ENCODE measurements around the gene SEMA4C.

DNA sequence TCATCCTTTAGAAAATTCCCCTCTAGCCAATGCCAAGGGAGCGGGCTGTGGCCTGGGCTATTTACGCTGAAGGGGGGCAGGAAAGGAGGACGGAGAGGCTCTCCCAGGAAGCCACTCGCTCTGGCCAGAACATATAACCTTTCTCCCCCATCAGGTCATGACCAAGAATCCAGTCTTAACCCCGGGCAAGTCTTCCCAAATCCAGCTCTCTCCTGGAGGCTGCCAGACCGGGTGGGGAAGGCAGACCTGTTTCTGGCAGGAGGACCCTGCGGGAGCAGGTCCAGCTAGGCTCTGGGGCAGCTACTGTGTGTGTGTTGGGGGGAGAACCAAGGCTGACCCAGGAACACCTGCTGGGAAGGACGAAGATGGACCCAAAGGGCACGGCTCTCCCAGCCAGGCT, 13.4 kb upstream of the SEMA4C start:
- TF ChIP-seq, protein P1, sequence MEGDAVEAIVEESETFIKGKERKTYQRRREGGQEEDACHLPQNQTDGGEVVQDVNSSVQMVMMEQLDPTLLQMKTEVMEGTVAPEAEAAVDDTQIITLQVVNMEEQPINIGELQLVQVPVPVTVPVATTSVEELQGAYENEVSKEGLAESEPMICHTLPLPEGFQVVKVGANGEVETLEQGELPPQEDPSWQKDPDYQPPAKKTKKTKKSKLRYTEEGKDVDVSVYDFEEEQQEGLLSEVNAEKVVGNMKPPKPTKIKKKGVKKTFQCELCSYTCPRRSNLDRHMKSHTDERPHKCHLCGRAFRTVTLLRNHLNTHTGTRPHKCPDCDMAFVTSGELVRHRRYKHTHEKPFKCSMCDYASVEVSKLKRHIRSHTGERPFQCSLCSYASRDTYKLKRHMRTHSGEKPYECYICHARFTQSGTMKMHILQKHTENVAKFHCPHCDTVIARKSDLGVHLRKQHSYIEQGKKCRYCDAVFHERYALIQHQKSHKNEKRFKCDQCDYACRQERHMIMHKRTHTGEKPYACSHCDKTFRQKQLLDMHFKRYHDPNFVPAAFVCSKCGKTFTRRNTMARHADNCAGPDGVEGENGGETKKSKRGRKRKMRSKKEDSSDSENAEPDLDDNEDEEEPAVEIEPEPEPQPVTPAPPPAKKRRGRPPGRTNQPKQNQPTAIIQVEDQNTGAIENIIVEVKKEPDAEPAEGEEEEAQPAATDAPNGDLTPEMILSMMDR (IDR thresholded peaks at IDR 0.05) = no peak
- TF ChIP-seq POLR2AphosphoS5 (IDR thresholded peaks at IDR 0.05; ENCODE audit: low read depth, low read length) = no peak
